DMS114 treated with DMSO at 0.1 percent for 48 hours (cell line): ENCODE measurements around the gene COL8A1.

Experiments
- DNase-seq: peaks from one replicate; lab custom pipeline; 2025; ENCODE audit not compliant: unreplicated experiment; lab: John Stamatoyannopoulos, UW

Gene COL8A1

GRCh38 chr3:99637368-99638111, 854 bp upstream of the COL8A1 start:
- DNase-seq = no peak

- no peak for DNase-seq
Measured at GRCh38 chr3:99639579-99639978, 1.2 kb downstream of the COL8A1 start.

- no peak for DNase-seq
Measured at GRCh38 chr3:99640214-99640851, 1.9 kb downstream of the COL8A1 start.

- no peak for DNase-seq
Measured at GRCh38 chr3:99641480-99641879, 3.1 kb downstream of the COL8A1 start.

- DNase-seq = no peak
Measured at GRCh38 chr3:99641982-99642381, 3.6 kb downstream of the COL8A1 start.

- no peak for DNase-seq
Measured at GRCh38 chr3:99644017-99644416, 5.6 kb downstream of the COL8A1 start.

- no peak for DNase-seq
Measured at GRCh38 chr3:99644746-99645145, 6.4 kb downstream of the COL8A1 start.

GRCh38 chr3:99645277-99646106, 7.1 kb downstream of the COL8A1 start:
- no peak for DNase-seq

- DNase-seq = no peak
Measured at GRCh38 chr3:99646107-99646435, 7.7 kb downstream of the COL8A1 start.

GRCh38 chr3:99647081-99647480, 8.7 kb downstream of the COL8A1 start:
- DNase-seq = no peak

- DNase-seq = no peak
Measured at GRCh38 chr3:99648101-99648500, 9.7 kb downstream of the COL8A1 start.

GRCh38 chr3:99648516-99648915, 10.1 kb downstream of the COL8A1 start:
- no peak for DNase-seq

- no peak for DNase-seq
Measured at GRCh38 chr3:99651531-99651930, 13.1 kb downstream of the COL8A1 start.

GRCh38 chr3:99656624-99657023, 18.2 kb downstream of the COL8A1 start:
- no peak for DNase-seq

GRCh38 chr3:99658274-99658673, 19.9 kb downstream of the COL8A1 start:
- DNase-seq = no peak

- DNase-seq = no peak
Measured at GRCh38 chr3:99659032-99659431, 20.6 kb downstream of the COL8A1 start.

GRCh38 chr3:99659951-99660350, 21.6 kb downstream of the COL8A1 start:
- DNase-seq = no peak

GRCh38 chr3:99662838-99663570, 24.6 kb downstream of the COL8A1 start:
- DNase-seq = no peak

- no peak for DNase-seq
Measured at GRCh38 chr3:99663977-99664376, 25.6 kb downstream of the COL8A1 start.

- DNase-seq = no peak
Measured at GRCh38 chr3:99665017-99665416, 26.6 kb downstream of the COL8A1 start.

- DNase-seq = no peak
Measured at GRCh38 chr3:99666201-99666600, 27.8 kb downstream of the COL8A1 start.
